HL-60 (cell line): ENCODE results near the gene PRCC.
A peak's percentile ranks its signal among the peaks of the same experiment; 100 is the strongest.

Experiments used
- DNase-seq, 2 experiments: peaks; one replicate each; pipeline ENCODE4 v3.0.0-alpha.2; 2010 to 2020; ENCODE audit warnings: low read depth in 1 of 2, low spot score in 1 of 2
- H3K27ac ChIP-seq: fragments of 250-450 bp; sonication (Bioruptor Pico); replicated peaks from 2 replicates; pipeline ENCODE4 v1.5.1; 2020; ENCODE audit warnings: mild to moderate bottlenecking, moderate library complexity
- H3K27me3 ChIP-seq: fragments of 250-450 bp; sonication (Bioruptor Pico); 2 replicates; pipeline ENCODE4 v1.5.1; 2021; ENCODE audit warnings: mild to moderate bottlenecking, moderate library complexity; ENCODE audit not compliant: insufficient read depth, poor library complexity, severe bottlenecking
- H3K4me3 ChIP-seq: replicated peaks from 2 replicates; pipeline ENCODE4 v1.5.1; 2011; ENCODE audit warnings: mild to moderate bottlenecking, control low read depth, low read length; ENCODE audit not compliant: insufficient read depth
- GABPA ChIP-seq: IDR thresholded peaks from 2 replicates; pipeline ENCODE4 v1.6.1; 2012; ENCODE audit warnings: low read depth
- POLR2AphosphoS5 ChIP-seq: IDR thresholded peaks from 2 replicates; pipeline ENCODE4 v1.6.1; 2012; ENCODE audit warnings: low read depth
- SPI1 ChIP-seq: IDR thresholded peaks from 2 replicates; pipeline ENCODE4 v1.6.1; 2012; ENCODE audit warnings: low read depth, mild to moderate bottlenecking, borderline replicate concordance
- TF ChIP-seq, protein P1 (sequence below): IDR thresholded peaks from 2 replicates; pipeline ENCODE4 v1.6.1; 2012; ENCODE audit warnings: low read depth; ENCODE audit not compliant: insufficient replicate concordance
- TF ChIP-seq, protein P2 (sequence below): IDR thresholded peaks from one replicate; pipeline ENCODE4 v1.5.1; 2011; ENCODE audit warnings: low read length, control low read depth, inconsistent platforms; ENCODE audit not compliant: insufficient read depth

Gene PRCC

DNA sequence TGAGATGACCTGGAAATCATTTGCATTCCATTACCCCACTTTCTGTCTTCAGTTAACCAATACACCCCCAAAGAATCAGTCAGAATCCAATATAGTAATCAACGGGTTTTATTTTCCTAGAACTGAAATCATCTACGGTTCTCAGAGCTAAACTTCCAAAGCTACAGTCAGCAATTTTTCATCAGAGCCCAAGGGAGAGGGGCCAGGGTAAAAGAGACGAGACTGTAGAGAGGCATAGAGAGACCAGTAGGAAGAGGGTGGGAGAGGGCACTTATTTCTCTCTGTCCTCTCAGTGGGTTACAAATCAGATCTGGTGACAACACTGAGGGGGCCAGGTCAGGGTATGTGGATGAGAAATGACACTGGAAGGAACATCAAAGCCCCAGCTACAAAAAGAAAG lies 25.3 kb upstream of the PRCC start:
- Histone ChIP-seq H3K27ac (peak overlapping the region; percentile 65), H3K27me3 (no peaks in the 10 kb centered on the region), H3K4me3 (no peak overlapping the region)
- TF ChIP-seq POLR2AphosphoS5 (no peak), SPI1 (no peak), GABPA (no peak)
- TF ChIP-seq, protein P1, sequence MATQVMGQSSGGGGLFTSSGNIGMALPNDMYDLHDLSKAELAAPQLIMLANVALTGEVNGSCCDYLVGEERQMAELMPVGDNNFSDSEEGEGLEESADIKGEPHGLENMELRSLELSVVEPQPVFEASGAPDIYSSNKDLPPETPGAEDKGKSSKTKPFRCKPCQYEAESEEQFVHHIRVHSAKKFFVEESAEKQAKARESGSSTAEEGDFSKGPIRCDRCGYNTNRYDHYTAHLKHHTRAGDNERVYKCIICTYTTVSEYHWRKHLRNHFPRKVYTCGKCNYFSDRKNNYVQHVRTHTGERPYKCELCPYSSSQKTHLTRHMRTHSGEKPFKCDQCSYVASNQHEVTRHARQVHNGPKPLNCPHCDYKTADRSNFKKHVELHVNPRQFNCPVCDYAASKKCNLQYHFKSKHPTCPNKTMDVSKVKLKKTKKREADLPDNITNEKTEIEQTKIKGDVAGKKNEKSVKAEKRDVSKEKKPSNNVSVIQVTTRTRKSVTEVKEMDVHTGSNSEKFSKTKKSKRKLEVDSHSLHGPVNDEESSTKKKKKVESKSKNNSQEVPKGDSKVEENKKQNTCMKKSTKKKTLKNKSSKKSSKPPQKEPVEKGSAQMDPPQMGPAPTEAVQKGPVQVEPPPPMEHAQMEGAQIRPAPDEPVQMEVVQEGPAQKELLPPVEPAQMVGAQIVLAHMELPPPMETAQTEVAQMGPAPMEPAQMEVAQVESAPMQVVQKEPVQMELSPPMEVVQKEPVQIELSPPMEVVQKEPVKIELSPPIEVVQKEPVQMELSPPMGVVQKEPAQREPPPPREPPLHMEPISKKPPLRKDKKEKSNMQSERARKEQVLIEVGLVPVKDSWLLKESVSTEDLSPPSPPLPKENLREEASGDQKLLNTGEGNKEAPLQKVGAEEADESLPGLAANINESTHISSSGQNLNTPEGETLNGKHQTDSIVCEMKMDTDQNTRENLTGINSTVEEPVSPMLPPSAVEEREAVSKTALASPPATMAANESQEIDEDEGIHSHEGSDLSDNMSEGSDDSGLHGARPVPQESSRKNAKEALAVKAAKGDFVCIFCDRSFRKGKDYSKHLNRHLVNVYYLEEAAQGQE = no peak
- TF ChIP-seq, protein P2, sequence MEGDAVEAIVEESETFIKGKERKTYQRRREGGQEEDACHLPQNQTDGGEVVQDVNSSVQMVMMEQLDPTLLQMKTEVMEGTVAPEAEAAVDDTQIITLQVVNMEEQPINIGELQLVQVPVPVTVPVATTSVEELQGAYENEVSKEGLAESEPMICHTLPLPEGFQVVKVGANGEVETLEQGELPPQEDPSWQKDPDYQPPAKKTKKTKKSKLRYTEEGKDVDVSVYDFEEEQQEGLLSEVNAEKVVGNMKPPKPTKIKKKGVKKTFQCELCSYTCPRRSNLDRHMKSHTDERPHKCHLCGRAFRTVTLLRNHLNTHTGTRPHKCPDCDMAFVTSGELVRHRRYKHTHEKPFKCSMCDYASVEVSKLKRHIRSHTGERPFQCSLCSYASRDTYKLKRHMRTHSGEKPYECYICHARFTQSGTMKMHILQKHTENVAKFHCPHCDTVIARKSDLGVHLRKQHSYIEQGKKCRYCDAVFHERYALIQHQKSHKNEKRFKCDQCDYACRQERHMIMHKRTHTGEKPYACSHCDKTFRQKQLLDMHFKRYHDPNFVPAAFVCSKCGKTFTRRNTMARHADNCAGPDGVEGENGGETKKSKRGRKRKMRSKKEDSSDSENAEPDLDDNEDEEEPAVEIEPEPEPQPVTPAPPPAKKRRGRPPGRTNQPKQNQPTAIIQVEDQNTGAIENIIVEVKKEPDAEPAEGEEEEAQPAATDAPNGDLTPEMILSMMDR = no peak
- DNase-seq = no peak

- Histone ChIP-seq H3K4me3 (no peak overlapping the region), H3K27me3 (no peaks in the 10 kb centered on the region), H3K27ac (no peak overlapping the region)
- no peak for TF ChIP-seq SPI1
- no peak for TF ChIP-seq GABPA
- TF ChIP-seq, protein P2 = no peak
- TF ChIP-seq POLR2AphosphoS5 = no peak
- TF ChIP-seq, protein P1 = no peak
- no peak for DNase-seq
These were observed 24.5 kb upstream of the PRCC start for GRCh38 chr1:156742801-156743200.

- H3K27me3 ChIP-seq = no peaks in the 10 kb centered on the region
- H3K27ac ChIP-seq = peak overlapping the region; percentile 15; the same call in 1 of the 2 replicates
- H3K4me3 ChIP-seq = no peak overlapping the region
- TF ChIP-seq GABPA (no peak), SPI1 (no peak), POLR2AphosphoS5 (no peak)
- TF ChIP-seq, protein P2 = no peak
- TF ChIP-seq, protein P1 = no peak
- no peak for DNase-seq
These were observed 23.7 kb upstream of the PRCC start for GRCh38 chr1:156743367-156744302.
